VCaP (cell line): ENCODE results near the gene GPRC5B.

ENCODE experiments used
- H3K27ac ChIP-seq: fragments of 450-650 bp; 2 replicates; pipeline ENCODE4 v1.5.1; 2017
- CTCF ChIP-seq: fragments of 450-650 bp; conservative IDR thresholded peaks from 2 replicates; pipeline ENCODE4 v1.5.1; 2017; ENCODE audit warnings: mild to moderate bottlenecking, moderate library complexity

The GPRC5B gene

GRCh38 chr16:19833176-19833575 lies 51.5 kb downstream of the GPRC5B start:
- no peak overlapping the region for H3K27ac ChIP-seq
- no peak for TF ChIP-seq CTCF

- TF ChIP-seq CTCF = no peak
- no peak overlapping the region for H3K27ac ChIP-seq
Observed at GRCh38 chr16:19831678-19832077, 53.0 kb downstream of the GPRC5B start.

- no peak for TF ChIP-seq CTCF
- no peak overlapping the region for H3K27ac ChIP-seq
Observed at GRCh38 chr16:19830902-19831560, 53.6 kb downstream of the GPRC5B start.

- H3K27ac ChIP-seq = no peak overlapping the region
- TF ChIP-seq CTCF = no peak
Observed at GRCh38 chr16:19829844-19830692, 54.6 kb downstream of the GPRC5B start.

GRCh38 chr16:19824216-19824615 lies 60.4 kb downstream of the GPRC5B start:
- no peak for TF ChIP-seq CTCF

GRCh38 chr16:19823322-19823721 lies 61.3 kb downstream of the GPRC5B start:
- H3K27ac ChIP-seq = no peak overlapping the region
- no peak for TF ChIP-seq CTCF

More at GRCh38 chr16:19824216-19824615, 60.4 kb downstream of the GPRC5B start:
- H3K27ac ChIP-seq = no peak overlapping the region

- H3K27ac ChIP-seq = no peak overlapping the region
- TF ChIP-seq CTCF = no peak
Observed at GRCh38 chr16:19822533-19822932, 62.1 kb downstream of the GPRC5B start.
